Activated T-cell treated with anti-CD3 and anti-CD28 coated beads for 4 hours (primary cell): ENCODE data around the gene CCHCR1.
"Not testable (repeated sequence)": the region's sequence is repeated elsewhere in the genome, so short reads cannot be mapped to it uniquely, and the experiment has no call there.

Experiments
- DNase-seq: peaks from one replicate; pipeline ENCODE4 v3.0.0-alpha.2; 2020

The CCHCR1 gene, protein sequence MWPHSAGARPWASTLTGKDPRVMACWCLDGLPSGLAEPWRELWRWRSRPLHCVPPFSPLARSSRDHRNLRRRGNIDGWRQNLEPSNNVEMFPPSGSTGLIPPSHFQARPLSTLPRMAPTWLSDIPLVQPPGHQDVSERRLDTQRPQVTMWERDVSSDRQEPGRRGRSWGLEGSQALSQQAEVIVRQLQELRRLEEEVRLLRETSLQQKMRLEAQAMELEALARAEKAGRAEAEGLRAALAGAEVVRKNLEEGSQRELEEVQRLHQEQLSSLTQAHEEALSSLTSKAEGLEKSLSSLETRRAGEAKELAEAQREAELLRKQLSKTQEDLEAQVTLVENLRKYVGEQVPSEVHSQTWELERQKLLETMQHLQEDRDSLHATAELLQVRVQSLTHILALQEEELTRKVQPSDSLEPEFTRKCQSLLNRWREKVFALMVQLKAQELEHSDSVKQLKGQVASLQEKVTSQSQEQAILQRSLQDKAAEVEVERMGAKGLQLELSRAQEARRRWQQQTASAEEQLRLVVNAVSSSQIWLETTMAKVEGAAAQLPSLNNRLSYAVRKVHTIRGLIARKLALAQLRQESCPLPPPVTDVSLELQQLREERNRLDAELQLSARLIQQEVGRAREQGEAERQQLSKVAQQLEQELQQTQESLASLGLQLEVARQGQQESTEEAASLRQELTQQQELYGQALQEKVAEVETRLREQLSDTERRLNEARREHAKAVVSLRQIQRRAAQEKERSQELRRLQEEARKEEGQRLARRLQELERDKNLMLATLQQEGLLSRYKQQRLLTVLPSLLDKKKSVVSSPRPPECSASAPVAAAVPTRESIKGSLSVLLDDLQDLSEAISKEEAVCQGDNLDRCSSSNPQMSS

DNA sequence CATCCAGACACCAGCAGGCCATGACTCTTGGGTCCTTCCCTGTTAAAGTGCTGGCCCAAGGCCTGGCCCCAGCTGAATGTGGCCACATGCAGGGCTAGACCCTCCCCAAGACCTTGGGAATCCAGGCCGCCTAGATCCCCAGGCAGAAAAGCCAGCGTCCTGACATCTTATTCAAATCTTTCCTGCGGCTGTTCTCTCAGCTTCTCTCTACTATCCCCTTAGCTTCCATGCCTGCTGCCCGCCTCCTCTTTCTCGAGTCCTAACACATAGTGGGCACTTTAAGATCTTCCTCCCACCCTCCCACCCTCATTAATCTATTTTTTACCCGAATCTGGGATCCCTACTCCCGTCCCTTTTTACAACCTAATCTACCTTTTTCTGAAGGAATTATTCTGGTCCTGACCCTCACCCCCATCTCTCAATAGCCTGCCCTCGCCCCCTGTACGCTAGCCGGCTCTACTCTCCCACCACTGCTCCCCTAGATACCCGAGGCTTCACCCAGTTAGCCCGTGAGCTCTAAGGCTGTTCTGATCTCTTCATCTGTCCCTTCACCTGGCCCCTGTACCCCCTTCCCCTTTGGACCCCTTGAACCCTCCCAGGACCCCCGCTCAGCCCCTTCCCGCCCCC lies at the start of gene CCHCR1:
Gene CCHCR1 (minus strand): TSS at position 290 of the 627 bp plus-strand sequence. CDS start 202 bp downstream, at position 88.
- DNase-seq: no peak

GRCh38 chr6:31205638-31206037 lies 48.0 kb upstream of the CCHCR1 start:
- no peak for DNase-seq

DNA sequence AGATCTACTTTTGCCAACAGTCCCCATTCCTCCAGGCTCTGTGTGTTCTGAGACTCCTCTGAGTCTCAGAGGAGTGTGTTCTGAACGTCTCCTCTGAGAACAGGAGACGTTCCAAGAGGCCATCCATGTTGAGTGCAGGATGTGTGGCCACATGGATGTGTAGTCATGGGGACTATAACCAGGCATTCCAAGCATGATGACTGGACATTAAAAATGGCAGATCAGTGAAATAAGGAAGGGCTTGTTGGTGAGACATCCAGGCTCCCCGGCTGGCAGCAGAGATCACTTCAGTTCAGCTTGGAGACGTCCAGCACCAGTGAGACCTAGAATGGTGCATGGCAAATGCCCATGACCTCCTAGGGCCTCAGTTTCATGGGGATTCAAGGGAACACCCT lies 47.1 kb upstream of the CCHCR1 start:
- no peak for DNase-seq

DNA sequence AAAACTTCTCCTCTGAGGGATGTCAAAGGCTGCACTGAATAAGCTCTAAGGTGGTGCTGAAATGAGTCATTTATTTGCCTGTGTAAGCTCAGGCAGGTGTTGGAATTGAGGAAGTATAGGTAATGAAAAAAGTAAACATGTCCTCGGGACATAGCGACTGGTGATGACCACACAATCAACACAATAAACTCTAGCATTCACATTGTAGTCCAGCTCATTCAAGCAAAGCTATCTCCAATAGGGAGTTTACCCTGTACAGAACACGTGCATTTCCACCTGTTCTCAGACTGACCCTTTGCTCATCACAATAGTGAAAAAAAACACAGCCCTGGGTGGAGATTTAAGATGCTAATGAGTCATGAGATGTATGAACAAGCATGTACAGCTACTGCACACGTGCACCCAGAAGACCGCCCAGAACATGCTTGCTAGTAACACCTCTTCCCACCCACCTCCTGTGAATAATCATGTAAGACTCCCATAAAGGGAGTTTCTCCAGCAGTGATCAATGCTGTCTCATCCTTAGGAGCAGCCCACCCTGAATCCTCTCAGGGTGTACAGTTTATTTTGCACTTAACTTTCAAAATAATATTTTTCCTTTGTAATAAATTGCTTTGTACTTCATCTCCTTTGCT lies 45.9 kb upstream of the CCHCR1 start:
- DNase-seq: peak; percentile 43

DNA sequence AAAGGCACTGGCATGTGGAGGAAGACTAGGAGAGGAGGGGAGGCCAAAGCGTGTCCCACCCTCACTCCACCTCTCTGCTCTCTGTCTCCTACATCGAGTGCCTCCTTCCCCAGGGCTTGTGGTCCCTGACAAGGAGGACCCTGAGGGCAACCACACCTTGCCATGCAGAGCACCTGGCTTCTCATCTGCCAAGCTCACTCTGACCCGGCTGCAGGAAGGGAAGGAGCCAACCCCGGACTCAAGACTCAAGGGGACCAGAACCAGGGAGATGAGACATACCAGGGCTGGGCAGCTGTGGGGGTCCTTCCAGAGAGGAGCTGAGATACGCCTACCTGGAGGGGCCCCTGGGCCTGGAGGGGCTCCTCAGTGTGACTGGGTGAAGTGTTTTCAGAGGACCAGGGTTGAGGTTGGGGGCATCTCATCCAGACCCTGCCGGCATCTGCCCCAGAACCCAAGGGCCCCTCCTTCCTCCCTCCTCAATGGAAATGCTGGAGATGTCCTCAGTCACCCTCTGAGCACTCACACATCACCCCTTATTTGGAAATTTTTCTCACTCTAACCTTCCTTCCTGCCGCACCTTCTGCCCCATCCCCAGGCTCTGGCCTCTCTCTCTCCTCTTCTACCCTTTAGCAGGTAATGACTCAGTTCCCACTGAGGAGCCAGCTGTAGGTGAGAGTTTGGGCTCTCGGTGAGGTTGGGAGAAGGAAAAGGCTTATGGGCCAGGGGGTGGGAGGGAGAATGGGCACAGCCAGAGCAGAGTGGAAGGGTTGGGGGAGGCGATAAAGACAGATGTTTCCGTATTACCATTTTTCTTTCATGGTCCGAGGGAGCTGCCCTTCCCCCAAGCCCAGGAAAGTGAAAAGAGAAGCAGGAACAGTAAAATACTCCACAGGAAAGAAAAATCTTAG lies 44.9 kb upstream of the CCHCR1 start:
- no peak for DNase-seq

DNA sequence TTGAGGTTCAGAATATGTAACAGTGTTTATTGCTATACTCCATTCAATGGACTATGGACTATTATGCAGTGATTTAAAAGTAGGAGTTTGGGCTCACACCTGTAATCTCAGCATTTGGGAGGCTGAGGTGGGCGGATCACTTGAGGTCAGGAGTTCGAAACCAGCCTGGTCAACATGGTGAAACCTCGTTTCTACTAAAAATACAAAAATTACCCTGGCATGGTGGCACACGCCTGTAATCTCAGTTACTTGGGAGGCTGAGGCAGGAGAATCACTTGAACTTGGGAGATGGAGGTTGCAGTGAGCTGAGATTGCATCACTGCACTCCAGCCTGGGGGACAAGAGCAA lies 41.5 kb upstream of the CCHCR1 start:
- not testable (repeated sequence) for DNase-seq

GRCh38 chr6:31197559-31198305 lies 40.1 kb upstream of the CCHCR1 start:
- DNase-seq: peak; percentile 85

- not testable (repeated sequence) for DNase-seq
Measured at GRCh38 chr6:31196251-31197022, 38.8 kb upstream of the CCHCR1 start.

- not testable (repeated sequence) for DNase-seq
Measured at GRCh38 chr6:31195308-31195979, 37.8 kb upstream of the CCHCR1 start.

DNA sequence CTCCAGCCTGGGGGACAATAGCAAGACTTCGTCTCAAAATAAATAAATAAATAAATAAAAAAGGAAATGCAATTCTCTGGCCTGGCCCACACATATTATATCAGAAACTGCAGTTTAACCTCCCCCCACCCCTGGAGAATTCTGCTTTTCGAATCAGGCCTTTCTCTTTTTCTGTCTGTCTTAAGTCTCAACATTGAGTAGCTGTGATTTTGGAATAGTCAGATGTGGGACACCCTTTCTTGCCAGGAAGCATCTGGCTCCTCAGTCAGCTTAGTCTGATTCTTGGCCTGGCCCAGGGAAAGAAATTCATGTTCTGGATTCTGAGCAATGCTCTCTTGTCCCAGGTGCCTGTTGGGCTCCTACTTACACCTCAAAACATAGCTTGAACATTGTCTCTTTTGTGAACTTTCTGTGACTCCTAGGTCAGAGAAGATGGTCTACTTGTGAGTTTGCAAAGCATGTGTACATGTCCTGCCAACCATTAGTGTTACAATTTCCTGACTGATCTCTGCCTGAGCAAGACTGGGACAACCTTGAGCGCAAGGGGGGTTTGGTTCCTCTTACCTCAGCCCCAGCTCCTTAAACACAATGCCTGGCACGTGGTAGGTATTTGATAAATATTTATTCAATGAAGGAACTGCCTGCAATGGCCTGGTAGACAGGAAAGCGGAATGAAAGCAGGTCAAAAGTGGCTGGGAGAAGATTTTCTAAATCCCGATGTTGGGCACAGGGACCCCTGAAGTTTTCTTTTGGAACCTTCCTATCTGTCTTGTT lies 36.6 kb upstream of the CCHCR1 start:
- no peak for DNase-seq

DNA sequence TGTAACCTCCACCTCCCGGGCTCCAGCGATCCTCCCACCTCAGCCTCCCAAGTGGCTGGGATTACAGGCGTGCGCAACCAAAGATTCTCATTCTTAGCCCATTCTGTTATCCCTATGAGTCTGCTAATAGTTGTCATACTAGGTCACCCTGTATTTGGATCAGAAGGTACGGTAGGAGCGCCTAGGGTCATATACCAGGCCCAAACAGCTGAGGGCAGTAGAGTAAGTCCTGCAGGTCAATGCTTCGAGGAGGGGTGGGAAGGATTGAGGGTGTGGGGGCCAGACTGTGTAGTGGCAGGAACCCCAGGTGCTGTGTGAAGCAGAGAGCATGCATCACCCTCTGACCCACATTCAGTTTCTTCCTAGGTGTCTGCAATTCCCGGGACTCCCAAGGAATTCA lies 35.6 kb upstream of the CCHCR1 start:
- DNase-seq: no peak

- peak; percentile 25 for DNase-seq
Measured at GRCh38 chr6:31192431-31193105, 35.0 kb upstream of the CCHCR1 start.

DNA sequence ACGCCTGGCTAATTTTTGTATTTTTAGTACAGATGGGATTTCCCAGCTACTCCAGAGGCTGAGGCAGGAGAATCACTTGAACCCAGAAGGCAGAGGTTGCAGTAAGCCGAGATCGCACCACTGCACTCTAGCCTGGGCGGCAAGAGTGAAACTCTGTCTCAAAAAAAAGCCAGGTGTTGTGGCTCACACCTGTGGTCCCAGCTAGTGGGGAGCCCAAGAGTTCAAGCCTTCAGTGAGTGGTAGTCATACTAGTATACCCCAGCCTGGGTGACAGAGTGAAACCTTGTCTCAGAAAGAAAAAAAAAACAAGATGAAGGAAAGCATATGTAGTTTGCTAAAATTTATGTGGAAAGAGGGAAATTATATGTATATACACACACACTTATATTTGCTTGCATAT lies 32.9 kb upstream of the CCHCR1 start:
- no peak for DNase-seq

GRCh38 chr6:31189223-31189622 lies 31.6 kb upstream of the CCHCR1 start:
- DNase-seq: not testable (repeated sequence)

DNA sequence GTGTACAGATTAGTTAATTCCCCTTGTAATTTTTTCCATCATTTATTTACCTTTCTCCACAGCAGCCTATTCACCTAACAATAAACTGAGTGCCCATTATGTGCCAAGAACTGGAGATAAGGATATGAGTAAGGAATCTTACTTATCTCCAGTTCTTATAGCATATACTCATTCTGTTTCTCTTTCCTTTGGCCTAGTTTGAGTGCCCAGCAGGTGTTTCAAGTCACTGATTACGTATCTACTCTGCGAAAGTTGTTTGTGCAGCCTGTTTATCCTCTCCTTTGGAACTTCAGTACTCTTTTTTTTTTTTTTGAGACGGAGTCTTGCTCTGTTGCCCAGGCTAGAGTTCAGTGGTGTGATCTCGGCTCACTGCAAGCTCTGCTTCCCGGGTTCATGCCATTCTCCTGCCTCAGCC lies 30.2 kb upstream of the CCHCR1 start:
- DNase-seq: no peak

DNA sequence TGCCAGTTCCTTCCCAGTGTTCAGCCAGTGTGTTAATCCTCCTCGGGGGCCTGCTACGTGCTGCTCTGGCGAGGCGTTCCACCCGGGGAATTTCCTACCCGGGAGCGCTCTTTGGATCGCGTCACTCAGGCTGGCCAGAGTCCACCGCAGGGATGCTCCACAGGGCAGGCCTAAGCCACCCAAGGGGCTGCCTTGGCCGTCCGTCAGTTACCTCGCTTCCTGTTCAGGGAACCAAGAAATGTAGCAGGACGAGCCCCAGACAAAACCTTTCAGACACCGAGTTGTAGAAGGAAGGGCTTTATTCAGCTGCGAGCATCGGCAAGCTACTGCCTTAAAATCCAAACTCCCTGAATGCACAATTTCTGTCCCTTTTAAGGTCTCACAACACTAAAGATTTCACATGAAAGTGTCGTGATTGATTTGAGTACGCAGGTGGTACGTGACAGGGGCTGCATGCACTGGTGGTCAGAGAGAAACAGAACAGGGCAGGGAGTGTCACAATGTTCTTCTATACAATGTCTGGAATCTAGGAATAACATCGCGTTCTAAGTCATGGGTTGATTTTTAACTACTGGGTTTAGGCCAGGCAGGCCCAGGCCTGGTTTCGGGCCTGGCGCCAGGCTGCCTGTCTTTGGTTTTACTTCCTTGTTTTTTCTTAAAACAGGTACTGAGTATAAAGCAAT lies 28.6 kb upstream of the CCHCR1 start:
- DNase-seq: no peak

DNA sequence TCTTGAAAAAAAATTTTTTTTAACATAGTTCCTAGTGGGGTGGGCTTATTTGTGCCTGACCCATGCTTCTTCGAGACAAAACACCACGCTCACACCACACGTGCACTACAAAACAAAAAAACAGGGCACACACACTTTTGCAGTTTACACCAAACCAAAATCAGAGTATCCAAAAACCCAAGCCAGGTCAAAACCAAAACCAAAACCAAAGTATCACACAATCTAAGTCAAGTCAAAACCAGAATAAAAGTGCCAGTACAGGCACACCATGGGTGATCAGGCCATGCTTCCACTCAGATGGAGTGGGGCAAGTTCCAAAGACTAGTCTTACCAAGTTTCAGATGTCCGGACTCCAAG lies 28.1 kb upstream of the CCHCR1 start:
- not testable (repeated sequence) for DNase-seq

GRCh38 chr6:31183859-31184258 lies 26.3 kb upstream of the CCHCR1 start:
- not testable (repeated sequence) for DNase-seq
